Activated T-cell treated with anti-CD3 and anti-CD28 coated beads, Interleukin-2, amount 50 U/mL, for 24 hours (primary cell): Measurements from ENCODE around the gene MAGEA9.

ENCODE experiments used
- DNase-seq: peaks from one replicate; pipeline ENCODE4 v3.0.0-alpha.2; 2020
- H3K27ac Mint-ChIP-seq: 2 replicates; pipeline ENCODE4 v1.8.0; 2020; ENCODE audit warnings: mild to moderate bottlenecking, mixed read lengths
- H3K27me3 Mint-ChIP-seq: 2 replicates; pipeline ENCODE4 v1.8.0; 2020; ENCODE audit warnings: mixed read lengths
- H3K36me3 Mint-ChIP-seq: 2 replicates; pipeline ENCODE4 v1.8.0; 2020; ENCODE audit warnings: low read depth, mixed read lengths
- H3K4me1 Mint-ChIP-seq: 2 replicates; pipeline ENCODE4 v1.8.0; 2020; ENCODE audit warnings: low read depth, mixed read lengths
- H3K4me3 Mint-ChIP-seq: 2 replicates; pipeline ENCODE4 v1.8.0; 2020; ENCODE audit warnings: mild to moderate bottlenecking, moderate library complexity, mixed read lengths
- H3K9me3 Mint-ChIP-seq: 2 replicates; pipeline ENCODE4 v1.8.0; 2020; ENCODE audit warnings: mixed read lengths

The MAGEA9 gene

GRCh38 chrX:149837167-149837566 is 55.4 kb downstream of the MAGEA9 start:
- H3K4me3 Mint-ChIP-seq = no peak overlapping the region
- no peak overlapping the region for H3K27ac Mint-ChIP-seq
- H3K36me3 Mint-ChIP-seq = no peaks in the 10 kb centered on the region
- peaks cover 12% of the 10 kb centered on the region for H3K4me1 Mint-ChIP-seq
- no peak for DNase-seq
- no peaks in the 10 kb centered on the region for H3K9me3 Mint-ChIP-seq
- H3K27me3 Mint-ChIP-seq = peaks cover 41% of the 10 kb centered on the region
